NCI-H2196 treated with DMSO at 0.1 percent for 48 hours (cell line): ENCODE measurements around the gene TIA1.
"Not testable (repeated sequence)": the region's sequence is repeated elsewhere in the genome, so short reads cannot be mapped to it uniquely, and the experiment has no call there.

Experiments used
- DNase-seq: peaks from one replicate; lab custom pipeline; 2025; ENCODE audit not compliant: unreplicated experiment; lab: John Stamatoyannopoulos, UW

The TIA1 gene, protein sequence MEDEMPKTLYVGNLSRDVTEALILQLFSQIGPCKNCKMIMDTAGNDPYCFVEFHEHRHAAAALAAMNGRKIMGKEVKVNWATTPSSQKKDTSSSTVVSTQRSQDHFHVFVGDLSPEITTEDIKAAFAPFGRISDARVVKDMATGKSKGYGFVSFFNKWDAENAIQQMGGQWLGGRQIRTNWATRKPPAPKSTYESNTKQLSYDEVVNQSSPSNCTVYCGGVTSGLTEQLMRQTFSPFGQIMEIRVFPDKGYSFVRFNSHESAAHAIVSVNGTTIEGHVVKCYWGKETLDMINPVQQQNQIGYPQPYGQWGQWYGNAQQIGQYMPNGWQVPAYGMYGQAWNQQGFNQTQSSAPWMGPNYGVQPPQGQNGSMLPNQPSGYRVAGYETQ

GRCh38 chr2:70248181-70248847 is at the start of gene TIA1:
Gene TIA1, minus strand, starts transcription at chr2:70248628. Its CDS starts 198 bp downstream, at chr2:70248430.
- peak; percentile 85 for DNase-seq

- DNase-seq, result not testable (repeated sequence)
Measured at GRCh38 chr2:70297828-70298227, 49.4 kb upstream of the TIA1 start.

GRCh38 chr2:70283500-70284191 is 35.2 kb upstream of the TIA1 start:
- no peak for DNase-seq

GRCh38 chr2:70282439-70282838 is 34.0 kb upstream of the TIA1 start:
- no peak for DNase-seq

DNA sequence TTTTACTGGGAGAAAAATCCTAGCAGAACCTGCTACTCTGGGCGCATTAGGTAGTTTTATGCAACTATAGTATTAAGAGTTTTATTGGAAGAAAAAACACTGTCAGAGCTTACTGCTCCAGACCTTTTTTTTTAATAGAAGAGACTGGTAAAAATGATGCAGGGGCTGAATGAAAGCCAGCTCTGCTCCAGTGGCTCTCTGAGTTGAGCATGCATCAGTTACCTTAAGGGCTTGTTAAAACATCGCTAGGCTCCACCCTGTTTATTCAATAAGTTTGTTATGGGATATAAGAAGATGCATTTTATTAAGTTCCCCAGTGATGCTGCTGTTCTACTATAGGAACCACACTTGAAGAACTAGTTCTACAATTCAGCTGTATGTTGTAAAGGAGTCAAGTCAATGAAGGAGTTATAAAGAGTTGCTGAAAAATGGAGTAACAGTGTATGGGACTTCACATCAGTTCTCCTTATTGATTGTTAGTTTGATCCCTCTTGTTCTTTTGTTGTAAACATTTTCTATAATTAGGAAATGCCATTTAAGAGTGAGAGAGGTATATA is 31.9 kb upstream of the TIA1 start:
- DNase-seq, result no peak

DNA sequence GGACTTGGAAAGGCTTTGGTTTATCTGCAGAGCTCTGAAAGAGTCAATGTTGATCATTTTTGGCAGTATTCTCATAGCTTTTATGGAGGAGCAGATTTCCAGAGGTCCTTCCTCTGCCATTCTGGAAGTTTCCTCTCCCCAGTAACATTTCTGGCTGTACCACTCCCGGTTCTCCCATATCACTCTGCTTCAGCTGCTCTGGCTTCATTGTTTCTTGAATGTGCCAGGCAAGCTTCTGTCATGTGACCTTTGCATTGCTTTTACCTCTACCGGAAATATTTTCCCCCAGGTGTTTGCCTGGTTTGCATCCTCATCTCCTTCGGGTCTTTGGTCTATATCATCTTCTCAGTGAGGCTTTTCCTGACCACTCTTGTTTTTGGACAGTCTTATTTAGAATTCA is 21.9 kb upstream of the TIA1 start:
- DNase-seq, result no peak

DNA sequence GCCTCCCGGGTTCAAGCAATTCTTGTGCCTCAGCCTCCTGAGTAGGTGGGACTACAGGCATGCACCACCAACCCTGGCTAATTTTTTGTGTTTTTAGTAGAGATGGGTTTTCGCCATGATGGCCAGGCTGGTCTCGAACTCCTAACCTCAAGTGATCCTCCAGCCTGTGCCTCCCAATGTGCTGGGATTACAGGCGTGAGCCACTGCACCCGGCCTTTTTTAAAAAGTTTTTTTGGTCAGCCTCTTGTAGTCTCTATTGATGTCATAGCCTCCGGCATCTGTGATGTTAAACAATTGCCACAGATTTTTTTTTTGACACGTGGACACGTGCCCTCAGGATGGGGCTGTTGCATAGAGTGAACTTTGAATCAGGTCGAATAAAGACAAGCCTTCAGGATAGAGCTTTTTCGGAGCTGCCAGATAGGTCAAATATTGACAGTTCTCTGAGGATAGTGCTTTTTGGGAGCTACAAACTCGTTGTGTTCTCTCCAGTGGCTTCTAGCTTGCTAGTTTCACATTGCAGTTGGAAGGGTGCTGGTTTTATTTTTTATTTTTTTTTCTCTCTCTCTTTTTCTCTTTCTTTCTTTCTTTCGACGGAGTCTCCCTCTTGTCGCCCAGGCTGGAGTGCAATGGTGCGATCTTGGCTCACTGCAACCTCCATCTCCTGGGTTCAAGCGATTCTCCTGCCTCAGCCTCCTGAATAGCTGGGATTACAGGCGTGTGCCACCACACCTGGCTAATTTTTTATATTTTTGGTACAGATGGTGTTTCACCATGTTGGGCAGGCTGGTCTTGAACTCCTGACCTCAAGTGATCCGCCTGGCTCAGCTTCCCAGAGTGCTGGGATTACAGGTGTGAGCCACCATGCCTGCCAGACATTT is 21.2 kb upstream of the TIA1 start:
- DNase-seq, result not testable (repeated sequence)

DNA sequence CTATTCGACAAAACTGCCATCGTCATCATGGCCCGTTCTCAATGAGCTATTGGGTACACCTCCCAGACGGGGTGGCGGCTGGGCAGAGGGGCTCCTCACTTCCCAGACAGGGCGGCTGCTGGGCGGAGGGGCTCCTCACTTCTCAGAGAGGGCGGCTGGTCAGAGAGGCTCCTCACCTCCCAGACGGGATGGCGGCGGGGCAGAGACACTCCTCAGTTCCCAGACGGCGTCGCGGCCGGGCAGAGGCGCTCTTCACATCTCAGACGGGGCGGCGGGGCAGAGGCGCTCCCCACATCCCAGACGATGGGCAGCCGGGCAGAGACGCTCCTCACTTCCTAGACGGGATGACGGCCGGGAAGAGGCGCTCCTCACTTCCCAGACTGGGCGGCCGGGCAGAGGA is 18.5 kb upstream of the TIA1 start:
- not testable (repeated sequence) for DNase-seq

GRCh38 chr2:70261501-70261900 is 13.1 kb upstream of the TIA1 start:
- DNase-seq, result no peak

DNA sequence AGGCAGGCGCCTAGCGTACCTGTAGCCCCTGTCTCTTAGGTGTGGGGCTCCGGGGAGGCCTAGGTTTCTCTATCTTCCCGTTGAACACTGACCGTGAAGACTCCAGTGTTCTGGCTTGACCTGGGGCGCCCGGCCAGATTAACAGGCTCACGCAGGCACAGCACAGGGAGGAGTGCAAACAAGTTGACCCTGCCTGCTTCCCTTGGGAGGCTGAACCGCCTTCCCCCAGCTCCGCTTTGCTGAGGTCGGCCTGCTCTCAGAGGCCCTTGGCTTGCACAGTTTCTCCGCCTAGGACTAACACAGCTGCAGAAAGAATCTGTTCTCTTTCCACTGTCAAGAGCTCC is 10.1 kb upstream of the TIA1 start:
- no peak for DNase-seq

DNA sequence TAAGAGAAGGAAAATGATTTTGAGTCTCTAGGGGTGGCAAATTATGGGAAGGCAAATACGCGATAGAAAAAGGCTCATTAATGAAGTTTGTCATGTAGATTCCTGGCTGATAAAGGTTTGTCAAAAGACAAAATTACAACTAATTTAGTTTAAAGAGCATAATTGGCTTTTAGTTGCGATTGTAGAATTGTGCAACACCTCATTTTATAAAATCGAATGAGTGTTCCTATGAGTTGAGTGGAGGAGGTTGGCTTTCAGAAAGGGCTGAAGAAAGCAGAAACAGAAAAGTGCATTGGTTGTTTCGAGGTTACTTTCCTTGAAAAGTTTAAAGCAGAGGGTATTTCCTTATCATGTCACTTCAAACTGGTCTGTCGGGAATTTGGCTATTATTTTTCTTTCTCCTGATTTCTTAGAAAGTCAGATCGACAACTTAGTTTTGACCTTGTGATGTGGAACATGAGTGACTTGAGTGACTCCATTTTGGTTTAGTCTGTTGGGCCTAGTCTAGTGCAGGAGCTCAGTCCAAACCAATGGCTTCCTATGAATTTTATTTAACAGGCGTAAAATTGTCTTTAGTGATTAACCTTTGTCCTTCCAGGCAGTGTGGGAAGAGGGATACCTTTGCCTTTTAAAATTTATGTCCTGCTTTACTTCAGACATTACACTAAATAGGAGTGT is 7.3 kb upstream of the TIA1 start:
- DNase-seq, result no peak

- DNase-seq, result no peak
Measured at GRCh38 chr2:70250434-70250833, 2.0 kb upstream of the TIA1 start.

DNA sequence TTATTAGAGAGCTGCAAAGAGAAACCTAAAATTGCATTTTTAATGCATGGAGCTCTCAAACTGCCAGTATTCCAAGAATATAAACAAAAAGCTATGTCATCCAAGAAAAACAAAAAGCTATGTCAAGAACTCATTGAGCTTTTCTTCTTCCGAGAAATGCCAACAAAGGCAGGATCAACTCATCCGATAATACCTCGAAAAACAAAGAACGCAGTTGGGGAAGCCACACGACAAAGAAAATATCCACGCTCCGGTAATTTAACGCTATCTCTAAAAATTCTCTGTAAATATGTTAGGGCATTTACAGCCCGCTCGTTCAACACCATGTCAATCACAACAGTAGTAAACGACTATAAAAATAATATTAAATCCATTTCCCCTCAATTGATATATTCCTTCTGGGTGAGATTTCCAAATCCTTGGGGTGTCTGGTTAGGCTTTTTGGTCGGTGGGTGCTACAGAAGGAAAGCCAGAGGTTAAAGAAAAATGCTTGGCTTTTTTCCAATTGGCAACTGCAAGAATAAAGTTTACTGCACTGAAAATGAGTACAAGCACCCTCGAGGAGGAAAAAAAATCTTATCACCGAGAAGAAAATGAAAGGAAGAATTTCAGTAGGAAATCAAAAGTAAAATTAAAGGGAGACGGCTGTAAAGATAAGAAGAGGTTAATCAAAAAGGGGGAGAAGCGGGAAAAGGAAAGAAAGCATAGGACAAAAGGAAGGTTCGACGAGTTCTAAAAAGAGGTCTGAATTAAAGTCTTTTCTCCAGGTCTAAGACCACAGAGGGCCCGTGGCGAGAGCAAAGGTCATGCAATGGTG is 856 bp downstream of the TIA1 start:
- DNase-seq, result no peak

DNA sequence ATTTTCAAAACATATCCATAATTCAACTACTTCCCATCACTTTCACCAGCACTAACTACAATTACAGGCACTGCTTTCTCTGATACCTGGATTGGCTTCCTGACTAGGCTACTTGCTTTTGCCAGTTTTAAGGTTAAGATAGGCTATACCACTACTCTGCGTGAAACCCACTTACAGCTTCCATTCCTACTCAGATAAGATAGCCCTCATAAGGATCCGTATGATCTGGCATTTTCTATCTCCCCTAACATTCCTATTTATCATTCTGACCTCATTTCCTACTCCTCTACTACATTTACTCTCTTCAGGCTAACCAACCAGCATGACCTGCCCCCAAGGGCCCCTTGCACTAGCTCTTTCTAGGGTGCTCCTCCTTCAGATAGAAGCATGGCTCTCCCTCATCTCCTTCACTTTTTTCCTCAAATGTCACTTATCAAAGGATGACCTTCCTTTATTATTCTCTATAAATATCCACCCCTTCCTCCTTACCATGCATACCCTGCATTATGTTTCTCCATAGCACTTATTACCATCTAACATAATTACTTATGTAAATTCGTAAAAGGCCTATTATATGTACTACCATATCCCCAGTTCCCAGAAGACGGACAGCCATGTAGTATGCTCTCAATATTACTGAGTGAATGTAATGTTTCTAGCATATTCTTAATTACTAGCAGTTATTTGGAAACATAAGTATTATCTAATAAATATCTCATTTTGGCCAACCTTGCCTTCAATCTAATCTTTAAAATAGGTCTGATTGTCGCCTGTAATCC is 4.4 kb downstream of the TIA1 start:
- no peak for DNase-seq

DNA sequence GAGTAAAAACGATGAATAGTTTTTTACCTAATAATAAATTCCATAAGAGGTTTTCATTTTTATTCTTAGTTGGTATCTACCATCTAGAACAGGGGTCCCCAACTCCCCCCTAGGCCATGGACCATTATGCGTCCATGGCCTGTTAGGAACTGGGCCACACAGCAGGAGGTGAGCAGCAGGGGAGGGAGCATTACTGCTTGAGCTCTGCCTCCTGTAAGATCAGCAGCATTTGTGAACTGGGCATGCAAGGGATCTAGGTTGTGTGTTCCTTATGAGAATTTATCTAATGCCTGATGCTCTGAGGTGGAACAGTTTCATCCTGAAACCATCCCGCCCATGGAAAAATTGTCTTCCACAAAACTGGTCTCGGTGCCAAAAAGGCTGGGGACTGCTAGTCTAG is 5.9 kb downstream of the TIA1 start:
- DNase-seq, result no peak

DNA sequence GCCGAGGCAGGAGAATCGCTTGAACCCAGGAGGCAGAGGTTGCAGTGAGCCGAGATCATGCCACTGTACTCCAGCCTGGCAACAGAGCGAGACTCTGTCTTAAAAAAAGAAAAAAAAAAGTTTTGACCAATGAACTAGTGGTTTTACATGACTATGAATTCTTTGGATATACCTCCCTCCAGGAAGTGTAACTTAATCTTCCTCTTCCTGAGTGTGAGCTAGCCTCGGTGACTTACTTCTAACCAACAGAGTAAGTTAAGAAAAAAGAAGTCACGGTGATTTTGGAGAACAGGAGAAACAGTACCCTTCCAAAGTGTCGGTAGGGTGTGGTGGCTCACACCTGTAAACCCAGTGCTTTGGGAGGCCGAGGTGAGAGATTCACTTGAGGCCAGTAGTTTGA is 7.1 kb downstream of the TIA1 start:
- no peak for DNase-seq

- no peak for DNase-seq
Measured at GRCh38 chr2:70240599-70240998, 7.8 kb downstream of the TIA1 start.

- DNase-seq, result no peak
Measured at GRCh38 chr2:70233926-70234325, 14.5 kb downstream of the TIA1 start.

DNA sequence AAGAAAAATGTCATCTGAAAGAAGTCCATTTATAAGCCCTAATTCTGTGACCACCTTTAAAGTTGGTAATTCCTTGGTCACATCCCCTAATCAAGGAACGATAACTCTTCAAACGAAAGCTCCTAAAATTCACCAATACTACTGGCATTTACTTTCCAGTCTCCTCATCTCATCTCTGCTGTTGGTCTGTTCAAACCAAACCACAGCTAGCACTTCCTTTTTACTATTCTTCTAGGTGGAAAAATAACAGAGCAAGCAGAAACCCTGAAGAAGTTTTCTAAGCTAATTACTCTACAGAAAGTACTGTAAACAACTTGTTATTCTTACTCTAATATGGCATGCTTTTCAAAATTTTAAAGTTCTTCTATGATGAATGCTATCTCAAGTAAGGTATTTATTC is 21.6 kb downstream of the TIA1 start:
- DNase-seq, result no peak
